NCI-H1417 (cell line): ENCODE measurements around the gene ZSWIM5.
"Not testable (repeated sequence)": the region's sequence is repeated elsewhere in the genome, so short reads cannot be mapped to it uniquely, and the experiment has no call there.

ENCODE experiments used
- DNase-seq, 3 experiments: peaks; one replicate each; lab custom pipeline; 2025; lab: John Stamatoyannopoulos, UW

ZSWIM5 gene

DNA sequence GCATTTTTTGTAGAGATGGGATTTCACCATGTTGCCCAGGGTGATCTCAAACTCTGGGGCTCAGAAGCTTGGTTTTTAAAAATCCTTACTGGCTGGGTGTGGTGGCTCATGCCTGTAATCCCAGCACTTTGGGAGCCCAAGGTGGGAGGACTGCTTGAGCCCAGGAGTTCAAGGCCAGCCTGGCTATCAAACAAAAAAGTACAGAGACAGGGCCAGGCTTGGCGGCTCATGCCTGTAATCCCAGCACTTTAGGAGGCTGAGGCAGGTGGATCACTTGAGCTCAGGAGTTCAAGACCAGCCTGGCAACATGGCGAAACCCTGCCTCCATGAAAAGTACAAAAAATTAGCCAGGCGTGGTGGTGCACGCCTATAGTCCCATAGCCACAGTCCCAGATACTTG, 112.0 kb downstream of the ZSWIM5 start:
- DNase-seq, result not testable (repeated sequence)

GRCh38 chr1:45093334-45093733, 113.1 kb downstream of the ZSWIM5 start:
- DNase-seq, result peak in 2 of 3 experiments; percentile 2 to 22

DNA sequence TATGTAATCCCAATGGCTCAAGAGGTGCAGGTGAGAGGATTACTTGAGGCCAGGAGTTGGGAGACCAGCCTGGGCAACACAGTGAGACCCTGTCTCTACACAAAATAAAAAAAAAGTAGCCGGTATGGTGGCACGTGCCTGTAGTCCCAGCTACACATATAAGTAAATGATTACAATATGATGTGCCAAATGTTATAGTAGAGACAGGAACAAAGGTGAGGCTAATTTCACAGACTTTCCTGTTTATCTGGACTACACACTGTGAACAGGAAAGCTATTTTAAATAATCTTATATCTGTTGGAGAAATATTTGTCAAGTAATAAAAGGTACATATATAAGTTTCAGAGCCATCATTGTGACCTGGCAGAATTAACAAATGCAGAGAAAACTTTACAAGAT, 116.7 kb downstream of the ZSWIM5 start:
- no peak for DNase-seq

DNA sequence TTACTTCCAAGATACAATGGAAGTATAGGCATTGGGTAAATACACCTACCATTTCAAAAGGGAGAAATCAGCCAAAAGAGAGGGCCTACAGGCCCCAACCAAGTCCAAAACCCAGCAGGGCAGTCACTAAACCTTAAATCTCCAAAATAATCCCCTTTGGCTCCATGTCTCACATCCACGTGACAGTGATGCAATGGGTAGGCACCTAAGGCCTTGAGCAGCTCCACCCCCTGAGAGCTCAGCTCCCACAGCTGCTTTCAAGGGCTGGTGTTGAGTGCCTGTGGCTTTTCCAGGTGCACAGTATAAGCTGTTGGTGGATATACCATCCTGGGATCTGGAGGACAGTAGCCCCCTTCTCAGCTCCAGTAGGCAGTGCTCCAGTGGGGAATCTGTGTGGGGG, 121.8 kb downstream of the ZSWIM5 start:
- peak in 1 of 3 experiments; percentile 6 for DNase-seq

- no peak for DNase-seq
Observed at GRCh38 chr1:45079533-45079932, 126.9 kb downstream of the ZSWIM5 start.

- DNase-seq, result not testable (repeated sequence)
Observed at GRCh38 chr1:45076959-45077358, 129.4 kb downstream of the ZSWIM5 start.

GRCh38 chr1:45071567-45071966, 134.8 kb downstream of the ZSWIM5 start:
- no peak for DNase-seq

DNA sequence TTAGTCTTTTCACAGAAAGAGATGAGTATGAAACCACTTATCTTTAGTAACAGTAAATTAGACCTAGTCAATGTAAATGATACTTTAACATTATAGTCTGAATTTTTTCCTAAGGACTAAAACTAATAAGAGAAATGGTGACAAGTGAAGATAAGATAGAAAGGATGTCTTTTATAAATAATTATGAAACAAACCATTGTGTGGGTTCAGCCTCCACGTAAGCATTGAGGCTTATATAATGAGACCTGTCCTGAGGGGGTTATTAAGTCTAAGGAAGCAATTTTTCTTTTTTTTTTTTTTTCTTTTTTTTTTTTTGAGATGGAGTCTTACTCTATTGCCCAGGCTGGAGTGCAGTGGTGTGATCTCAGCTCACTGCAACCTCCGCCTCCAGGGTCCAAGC, 138.6 kb downstream of the ZSWIM5 start:
- DNase-seq, result no peak

- no peak for DNase-seq
Observed at GRCh38 chr1:45065083-45065482, 141.3 kb downstream of the ZSWIM5 start.

DNA sequence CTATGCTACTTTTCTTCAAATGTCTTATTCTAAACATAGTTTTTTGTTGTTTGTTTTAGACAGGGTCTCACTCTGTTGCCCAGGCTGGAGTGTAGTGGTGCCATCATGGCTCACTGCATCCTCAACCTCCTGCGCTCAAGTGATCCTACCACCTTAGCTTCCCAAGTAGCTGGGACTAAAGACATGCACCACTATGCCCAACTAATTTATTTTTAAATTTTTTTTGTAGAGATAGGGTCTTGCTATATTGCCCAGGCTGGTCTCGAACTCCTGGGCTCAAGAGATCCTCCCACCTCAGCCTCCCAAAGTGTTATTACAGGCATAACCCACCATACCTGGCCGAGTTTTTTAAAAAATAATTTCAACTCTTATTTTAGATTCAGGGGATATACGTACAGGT, 143.9 kb downstream of the ZSWIM5 start:
- DNase-seq, result not testable (repeated sequence)

DNA sequence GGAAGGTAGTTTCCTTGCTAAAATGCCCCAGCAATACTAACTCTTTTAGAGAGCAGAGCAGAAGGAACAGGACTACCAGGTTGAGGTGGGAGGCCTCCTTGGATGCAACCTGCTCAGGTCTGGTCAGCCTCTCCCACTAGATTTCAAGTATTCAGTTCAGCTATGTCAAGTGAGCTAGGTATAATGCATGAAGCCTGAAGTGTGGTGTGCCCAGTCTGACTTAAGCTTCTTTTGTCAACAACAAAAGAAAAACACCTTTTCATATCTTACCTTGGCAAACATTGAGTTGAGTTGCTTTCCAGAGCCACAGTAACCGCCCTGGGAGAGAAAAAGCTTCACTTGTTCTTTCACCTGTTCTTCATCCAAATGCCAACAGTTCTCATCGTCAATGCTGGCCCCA, 146.6 kb downstream of the ZSWIM5 start:
- no peak for DNase-seq

GRCh38 chr1:45057542-45057941, 148.9 kb downstream of the ZSWIM5 start:
- no peak for DNase-seq

DNA sequence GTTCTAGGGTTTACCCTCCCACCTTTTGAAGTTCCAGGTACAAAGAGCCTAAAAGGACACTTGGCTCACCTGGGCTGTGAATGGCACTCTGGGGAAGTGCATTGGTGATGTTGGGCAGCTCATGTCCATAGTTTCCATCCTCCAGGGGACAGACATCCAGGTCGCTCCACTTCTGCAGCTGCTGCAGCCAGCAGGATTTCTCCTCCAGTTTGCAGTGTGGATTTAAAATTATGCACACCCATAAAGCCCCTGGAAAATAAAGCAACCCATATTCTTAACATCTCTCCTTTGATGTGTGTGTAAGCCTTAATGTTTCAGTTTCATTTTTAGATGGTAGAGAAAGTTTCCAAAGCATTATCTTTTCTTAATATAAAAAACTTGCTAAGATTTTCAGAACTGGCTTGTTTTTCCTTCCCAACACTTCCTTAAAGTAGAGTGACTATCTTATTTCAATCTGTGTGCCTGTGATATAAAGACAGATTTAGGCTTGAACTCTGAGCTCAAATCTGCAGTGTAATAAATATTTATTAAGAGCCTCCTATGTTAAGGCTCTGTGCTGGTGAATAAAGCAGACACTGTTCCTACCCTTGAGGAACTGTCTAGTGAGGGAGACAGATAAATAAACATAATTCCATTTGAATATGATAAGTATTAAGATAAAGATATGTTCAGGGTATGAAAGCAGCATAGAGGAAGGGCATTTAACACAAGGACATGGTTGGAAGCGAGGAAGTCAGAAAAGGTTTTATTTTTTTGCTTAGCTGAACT, 155.2 kb downstream of the ZSWIM5 start:
- DNase-seq, result no peak

DNA sequence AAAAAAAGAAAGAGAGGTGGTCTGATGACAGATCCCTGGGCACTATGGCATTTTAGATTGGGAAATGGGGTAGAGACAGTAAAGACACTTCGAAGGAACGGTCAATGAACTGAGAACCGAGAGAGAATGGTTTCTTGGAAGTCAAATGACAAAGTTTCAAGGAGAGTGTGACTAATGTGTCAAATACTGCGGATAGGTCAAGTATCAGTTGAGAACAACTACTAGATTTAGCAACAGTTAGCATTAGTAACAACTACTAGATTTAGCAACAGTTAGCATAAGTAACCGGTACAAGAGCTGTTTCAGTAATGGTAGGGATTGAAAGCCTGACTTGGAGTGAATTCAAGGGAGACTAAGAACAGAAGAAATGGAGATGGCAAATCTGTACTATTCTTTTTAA, 159.4 kb downstream of the ZSWIM5 start:
- DNase-seq, result no peak

- DNase-seq, result no peak
Observed at GRCh38 chr1:45044916-45045315, 161.5 kb downstream of the ZSWIM5 start.

DNA sequence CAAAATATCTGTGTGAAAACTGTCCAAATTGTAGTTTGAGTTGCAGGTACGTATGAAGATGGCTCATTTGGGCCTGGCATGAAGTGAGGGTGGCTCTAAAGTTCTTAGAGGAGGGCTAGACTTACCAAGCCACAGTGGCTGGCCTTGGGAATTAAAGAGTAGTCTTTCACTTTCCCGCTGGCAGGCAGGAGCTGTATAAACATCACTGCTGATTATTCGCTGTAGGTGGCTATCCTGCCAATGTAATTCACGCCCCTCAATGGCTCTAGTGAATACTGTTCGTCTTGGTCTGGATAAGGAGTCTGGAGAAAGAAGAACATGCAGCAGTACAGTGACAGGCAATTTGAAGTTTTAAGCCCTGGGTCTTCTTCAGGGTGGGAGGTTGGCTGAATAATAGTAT, 163.3 kb downstream of the ZSWIM5 start:
- DNase-seq, result no peak

DNA sequence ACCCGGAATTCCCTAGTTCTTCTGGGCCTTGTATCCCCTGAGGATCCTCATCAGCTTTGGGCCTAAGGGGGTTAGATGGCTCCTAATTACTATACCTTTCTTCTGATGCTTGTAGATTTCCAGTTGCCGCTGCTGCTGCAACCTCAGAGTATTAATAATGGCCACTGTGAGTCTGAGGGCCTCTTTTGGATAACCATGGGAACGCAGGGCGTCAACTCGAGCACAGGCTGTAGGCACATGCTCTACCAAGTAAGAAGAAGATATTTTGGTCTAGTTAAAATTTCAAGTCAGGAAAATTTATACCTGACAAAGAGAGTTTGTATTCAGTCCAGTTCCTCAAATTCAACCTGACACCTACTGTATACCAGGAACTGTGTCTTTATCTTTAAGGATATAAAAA, 166.1 kb downstream of the ZSWIM5 start:
- DNase-seq, result no peak

GRCh38 chr1:45038661-45039364, 167.6 kb downstream of the ZSWIM5 start:
- DNase-seq, result no peak

- DNase-seq, result no peak
Observed at GRCh38 chr1:45038240-45038639, 168.2 kb downstream of the ZSWIM5 start.

GRCh38 chr1:45037456-45037855, 168.9 kb downstream of the ZSWIM5 start:
- DNase-seq, result no peak

DNA sequence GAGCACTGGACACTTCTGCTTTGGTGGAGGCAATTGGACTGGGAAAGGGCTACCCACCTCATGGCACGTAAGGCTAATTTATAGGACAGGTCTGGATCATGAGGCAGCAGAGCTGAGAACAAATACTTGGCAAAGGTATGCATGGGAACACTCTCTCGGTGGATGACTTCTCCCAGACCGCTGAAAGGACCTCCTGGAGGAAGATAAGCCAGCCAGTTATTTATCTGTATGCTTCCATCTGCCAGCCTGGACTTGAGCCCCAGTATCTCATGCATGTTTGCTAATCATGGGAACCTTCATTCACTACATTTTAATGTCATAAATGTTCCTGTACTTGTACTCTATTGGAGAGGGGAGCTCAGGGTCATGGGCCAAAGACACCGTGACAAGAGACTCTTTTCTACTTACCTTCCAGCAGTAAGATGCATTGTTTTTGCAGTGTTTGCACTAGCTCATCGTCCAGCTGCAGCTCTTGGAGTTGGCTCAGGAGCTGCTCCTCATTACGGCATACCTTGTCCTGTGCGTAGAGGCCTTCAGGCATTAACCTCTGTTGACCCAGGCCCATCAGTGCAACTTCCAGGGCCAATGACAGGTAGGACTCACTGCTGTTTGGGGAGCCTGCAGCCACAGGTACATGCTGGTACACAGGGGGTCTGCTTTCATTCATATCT, 170.6 kb downstream of the ZSWIM5 start:
- DNase-seq, result peak in 1 of 3 experiments; percentile 40

DNA sequence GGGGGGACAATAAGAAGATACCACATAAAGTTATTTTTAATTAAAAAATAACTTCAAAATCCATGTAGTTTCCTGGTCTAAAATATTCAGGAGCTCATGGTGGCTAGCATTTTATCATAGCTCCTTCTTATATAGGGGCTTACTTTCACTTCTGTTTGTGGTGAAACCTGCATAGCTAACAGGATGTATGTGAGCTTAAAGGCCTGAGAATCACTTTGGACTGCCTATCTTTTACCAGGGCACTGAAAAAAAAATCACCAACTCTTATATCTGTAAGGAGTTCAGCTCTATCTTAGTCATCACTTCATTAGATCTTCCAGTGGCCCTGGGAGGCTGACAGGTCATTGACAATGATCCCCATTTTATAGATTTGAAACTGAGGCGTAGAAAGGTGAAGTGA, 173.0 kb downstream of the ZSWIM5 start:
- peak in 1 of 3 experiments; percentile 3 for DNase-seq

GRCh38 chr1:45032837-45033236, 173.6 kb downstream of the ZSWIM5 start:
- DNase-seq, result peak in 1 of 3 experiments; percentile 57
